Measurements from ENCODE around the gene BHLHE23.

GRCh38 chr20:62971211-62971949 is 35.4 kb downstream of the BHLHE23 start:
- no peak for TF ChIP-seq EZH2 (IDR thresholded peaks at IDR 0.05; ENCODE audit: low read depth)
- TF ChIP-seq CTCF (conservative IDR thresholded peaks at IDR 0.05), result no peak

Data from PC-9 (cell line).